Kidney (tissue), 14 donors: Measurements from ENCODE around the gene RABGGTA. TPM values are rescaled to one million over a fixed set of nuclear protein-coding genes. Genes with fewer than 3 reads are reported as not detected.

Experiments used
- DNase-seq, 5 donors: peaks; one replicate each; pipeline ENCODE4 v3.0.0-alpha.2; 2013 to 2020
- FAIRE-seq: peaks from 2 replicates; lab custom pipeline; 2012; peaks lifted over from hg19 to GRCh38; lab: Jason Lieb, UNC
- H3K27ac ChIP-seq, 2 donors: one replicate each; pipeline ENCODE4 v1.7.0; 2013; ENCODE audit warnings: low read depth in 2 of 2, low read length in 2 of 2, inconsistent platforms in 1 of 2
- H3K27me3 ChIP-seq: one replicate; pipeline ENCODE4 v1.7.1; 2013; ENCODE audit warnings: low read length, inconsistent platforms; ENCODE audit not compliant: control insufficient read depth, insufficient read depth
- H3K36me3 ChIP-seq, 3 donors: one replicate each; pipeline versions ENCODE4 v1.7.0 to v1.7.1; 2013; ENCODE audit warnings: low read length in 3 of 3, control low read depth in 1 of 3, inconsistent platforms in 1 of 3; ENCODE audit not compliant: insufficient read depth in 3 of 3, control insufficient read depth in 2 of 3
- H3K4me1 ChIP-seq, 3 donors: one replicate each; pipeline versions ENCODE4 v1.7.0 to v1.7.1; 2013; ENCODE audit warnings: low read length in 3 of 3, inconsistent platforms in 1 of 3, low read depth in 1 of 3; ENCODE audit not compliant: control insufficient read depth in 2 of 3, insufficient read depth in 2 of 3
- H3K4me3 ChIP-seq, 3 donors: one replicate each; pipeline versions ENCODE4 v1.7.0 to v1.8.1; 2013; ENCODE audit warnings: low read length in 3 of 3, control low read depth in 1 of 3, inconsistent platforms in 1 of 3
- H3K9ac ChIP-seq, 3 donors: one replicate each; pipeline versions ENCODE4 v1.7.0 to v1.7.1; 2013; ENCODE audit warnings: low read length in 3 of 3, control low read depth in 1 of 3, inconsistent platforms in 1 of 3
- H3K9me3 ChIP-seq, 3 donors: one replicate each; pipeline versions ENCODE4 v1.7.0 to v1.7.1; 2013; ENCODE audit warnings: low read length in 3 of 3, control low read depth in 1 of 3, inconsistent platforms in 1 of 3; ENCODE audit not compliant: control insufficient read depth in 2 of 3, insufficient read depth in 1 of 3
- CTCF ChIP-seq: IDR thresholded peaks from 3 replicates; pipeline ENCODE4 v1.5.1; 2012; ENCODE audit warnings: mild to moderate bottlenecking, moderate library complexity, borderline replicate concordance; ENCODE audit not compliant: insufficient read depth; ENCODE audit errors: extremely low read depth
- intact Hi-C: fragments of 100-400 bp; cut with DNase I; formaldehyde crosslinking; loops from one replicate; pipeline ENCODE4 v1.11.1; 2022
- polyA plus RNA-seq: library from polyadenylated mRNA; stranded (reverse); fragments of 350-450 nt; fragmentation: Illumina TruSeq; extraction: RNeasy Lipid Tissue Mini Kit (QIAGEN cat#74804); gene quantifications from one replicate; pipeline ENCODE4 v1.2.3, GENCODE V29; 2014; ENCODE audit warnings: low read depth, low replicate concordance; ENCODE audit not compliant: insufficient read depth
- total RNA-seq: library from RNA; stranded (reverse); fragmentation: NEBNext Ultra II Directional; extraction: Animal tissue kit (Norgen Biotek cat#: 25700); gene quantifications from one replicate; pipeline ENCODE4 v1.2.1, GENCODE V29; 2021
- donor health status: control.
- donor health status: control.
- donor health status: control.
- donor health status: control.
- donor health status: control.
- donor health status: DM: yes; HTN: yes; CAD: no.
- donor health status: Normal renal cell carcinoma (clear cell type).

RABGGTA gene
- total and polyA plus RNA-seq, 2 donors from 2014 or later = 25.8 to 33.9 TPM

- Histone ChIP-seq H3K27me3 (no peaks in the 10 kb centered on the region), H3K4me3 (no peak overlapping the region), H3K9ac (no peak overlapping the region), H3K36me3 (peaks cover 6 to 36% (median 27%) of the 10 kb centered on the region in 3 donors), H3K27ac (no peak overlapping the region), H3K9me3 (no peaks in the 10 kb centered on the region), H3K4me1 (peaks cover 0 to under 1% (median 0%) of the 10 kb centered on the region in 3 donors)
- DNase-seq (no peak), FAIRE-seq (no peak)
- intact Hi-C loops = no loop called here
- TF ChIP-seq CTCF = no peak
Measured at GRCh38 chr14:24291446-24292117, 20.2 kb upstream of the RABGGTA start.

GRCh38 chr14:24290746-24291145, 19.3 kb upstream of the RABGGTA start:
- Histone ChIP-seq H3K4me3 (no peak overlapping the region), H3K36me3 (peaks cover 1 to 28% (median 18%) of the 10 kb centered on the region in 3 donors), H3K4me1 (no peaks in the 10 kb centered on the region), H3K27ac (no peak overlapping the region), H3K9ac (no peak overlapping the region), H3K27me3 (no peaks in the 10 kb centered on the region), H3K9me3 (no peaks in the 10 kb centered on the region)
- intact Hi-C loops = no loop called here
- DNase-seq (no peak), FAIRE-seq (no peak)
- no peak for TF ChIP-seq CTCF

- intact Hi-C loops = no loop called here
- FAIRE-seq = no peak
- TF ChIP-seq CTCF = no peak
Measured at GRCh38 chr14:24289649-24290280, 18.4 kb upstream of the RABGGTA start.

More at GRCh38 chr14:24289649-24290280, 18.4 kb upstream of the RABGGTA start:
- H3K27me3 ChIP-seq = no peaks in the 10 kb centered on the region
- H3K27ac ChIP-seq = no peak overlapping the region
- H3K4me3 ChIP-seq = no peak overlapping the region
- no peaks in the 10 kb centered on the region for H3K9me3 ChIP-seq
- peaks cover 0 to 24% (median 14%) of the 10 kb centered on the region in 3 donors for H3K36me3 ChIP-seq
- H3K4me1 ChIP-seq = no peaks in the 10 kb centered on the region
- DNase-seq = no peak
- H3K9ac ChIP-seq = no peak overlapping the region
